Lung (tissue), 12 donors: ENCODE results near the gene RAB34. TPM values are rescaled to one million over a fixed set of nuclear protein-coding genes. Genes with fewer than 3 reads are reported as not detected.

ENCODE experiments used
- ATAC-seq: fragments of 200-7000 bp; cut with Tn5 transposase; one replicate; pipeline ENCODE4 v1.9.1; 2020; ENCODE audit warnings: moderate number of reproducible peaks; ENCODE audit not compliant: insufficient read depth, low FRiP score
- DNase-seq, 3 donors: peaks; one replicate each; pipeline ENCODE4 v3.0.0-alpha.2; 2013 to 2017
- H3K27ac ChIP-seq, 2 donors: one replicate each; pipeline ENCODE4 v1.5.1; 2013; ENCODE audit warnings: mild to moderate bottlenecking in 2 of 2, moderate library complexity in 2 of 2, control low read depth in 1 of 2, inconsistent platforms in 1 of 2, low read depth in 1 of 2, low read length in 1 of 2
- H3K27me3 ChIP-seq, 3 donors: one replicate each; pipeline ENCODE4 v1.5.1; 2013; ENCODE audit warnings: low read length in 2 of 3; ENCODE audit not compliant: control insufficient read depth in 3 of 3, insufficient read depth in 3 of 3
- H3K36me3 ChIP-seq, 4 donors: one replicate each; pipeline ENCODE4 v1.5.1; 2013; ENCODE audit warnings: low read length in 4 of 4, mild to moderate bottlenecking in 1 of 4, moderate library complexity in 1 of 4; ENCODE audit not compliant: control insufficient read depth in 4 of 4, insufficient read depth in 4 of 4
- H3K4me1 ChIP-seq, 5 donors: one replicate each; pipeline ENCODE4 v1.5.1; 2013; ENCODE audit warnings: low read length in 5 of 5, mild to moderate bottlenecking in 2 of 5, moderate library complexity in 1 of 5; ENCODE audit not compliant: control insufficient read depth in 5 of 5, insufficient read depth in 5 of 5
- H3K4me3 ChIP-seq: one replicate; pipeline ENCODE4 v1.5.1; 2013; ENCODE audit warnings: mild to moderate bottlenecking, control low read depth, moderate library complexity
- H3K9ac ChIP-seq, 2 donors: one replicate each; pipeline ENCODE4 v1.5.1; 2013; ENCODE audit warnings: low read length in 2 of 2, control low read depth in 1 of 2; ENCODE audit not compliant: insufficient read depth in 1 of 2
- H3K9me3 ChIP-seq, 4 donors: one replicate each; pipeline ENCODE4 v1.5.1; 2013; ENCODE audit warnings: low read length in 3 of 4, mild to moderate bottlenecking in 1 of 4, moderate library complexity in 1 of 4; ENCODE audit not compliant: control insufficient read depth in 4 of 4, insufficient read depth in 3 of 4
- WGBS, 2 donors: extraction: QIAGEN DNeasy Blood & Tissue Kit; methylation state at CpG; one replicate each; pipeline ENCODE4 v1.1.7; 2013; 5-methylcytosine and 5-hydroxymethylcytosine counted together
- polyA plus RNA-seq, 2 donors: library from polyadenylated mRNA; stranded (reverse); fragments of 200-250 nt; gene quantifications; one replicate each; pipeline ENCODE4 v1.2.1, GENCODE V29; 2013
- total RNA-seq, 2 donors: library from RNA; depleted of rRNA in 1 of 2; stranded (reverse); fragments of >200 nt in 1 of 2; gene quantifications; one replicate each; pipeline ENCODE4 v1.2.1, GENCODE V29; 2014 to 2021
- TF ChIP-seq, protein P1 (sequence below): IDR thresholded peaks from 2 replicates; pipeline ENCODE4 v1.5.1; 2012; ENCODE audit warnings: mild to moderate bottlenecking; ENCODE audit errors: control extremely low read depth, extremely low read depth
- donor health status: control.
- donor health status: control.
- donor health status: Bipolar disorder and iron deficiency.
- donor health status: healthy.
- donor health status: DM: yes; HTN: yes; CAD: no.

Gene RAB34
- total and polyA plus RNA-seq, 4 donors, result 77.8 to 103 (median 97.2) TPM

GRCh38 chr17:28746611-28747050, 29.0 kb upstream of the RAB34 start:
- peak overlapping the region in 1 of 2 donors; percentile 65 for H3K9ac ChIP-seq
- no peaks in the 10 kb centered on the region for H3K27me3 ChIP-seq
- no peaks in the 10 kb centered on the region for H3K9me3 ChIP-seq
- peak in 1 of 3 donors; percentile 30 for DNase-seq
- TF ChIP-seq, protein P1, sequence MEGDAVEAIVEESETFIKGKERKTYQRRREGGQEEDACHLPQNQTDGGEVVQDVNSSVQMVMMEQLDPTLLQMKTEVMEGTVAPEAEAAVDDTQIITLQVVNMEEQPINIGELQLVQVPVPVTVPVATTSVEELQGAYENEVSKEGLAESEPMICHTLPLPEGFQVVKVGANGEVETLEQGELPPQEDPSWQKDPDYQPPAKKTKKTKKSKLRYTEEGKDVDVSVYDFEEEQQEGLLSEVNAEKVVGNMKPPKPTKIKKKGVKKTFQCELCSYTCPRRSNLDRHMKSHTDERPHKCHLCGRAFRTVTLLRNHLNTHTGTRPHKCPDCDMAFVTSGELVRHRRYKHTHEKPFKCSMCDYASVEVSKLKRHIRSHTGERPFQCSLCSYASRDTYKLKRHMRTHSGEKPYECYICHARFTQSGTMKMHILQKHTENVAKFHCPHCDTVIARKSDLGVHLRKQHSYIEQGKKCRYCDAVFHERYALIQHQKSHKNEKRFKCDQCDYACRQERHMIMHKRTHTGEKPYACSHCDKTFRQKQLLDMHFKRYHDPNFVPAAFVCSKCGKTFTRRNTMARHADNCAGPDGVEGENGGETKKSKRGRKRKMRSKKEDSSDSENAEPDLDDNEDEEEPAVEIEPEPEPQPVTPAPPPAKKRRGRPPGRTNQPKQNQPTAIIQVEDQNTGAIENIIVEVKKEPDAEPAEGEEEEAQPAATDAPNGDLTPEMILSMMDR, result no peak
- peak; percentile 2 for ATAC-seq
- WGBS, 2 donors, result 33 to 67% methylated on average over 5 of the region's 5 CpGs
- H3K27ac ChIP-seq, result peak overlapping the region in 1 of 2 donors; percentile 86
- H3K4me3 ChIP-seq, result no peak overlapping the region
- peaks cover 0 to 40% (median 24%) of the 10 kb centered on the region in 4 donors for H3K36me3 ChIP-seq
- peaks cover 0 to 49% (median 16%) of the 10 kb centered on the region in 5 donors for H3K4me1 ChIP-seq

DNA sequence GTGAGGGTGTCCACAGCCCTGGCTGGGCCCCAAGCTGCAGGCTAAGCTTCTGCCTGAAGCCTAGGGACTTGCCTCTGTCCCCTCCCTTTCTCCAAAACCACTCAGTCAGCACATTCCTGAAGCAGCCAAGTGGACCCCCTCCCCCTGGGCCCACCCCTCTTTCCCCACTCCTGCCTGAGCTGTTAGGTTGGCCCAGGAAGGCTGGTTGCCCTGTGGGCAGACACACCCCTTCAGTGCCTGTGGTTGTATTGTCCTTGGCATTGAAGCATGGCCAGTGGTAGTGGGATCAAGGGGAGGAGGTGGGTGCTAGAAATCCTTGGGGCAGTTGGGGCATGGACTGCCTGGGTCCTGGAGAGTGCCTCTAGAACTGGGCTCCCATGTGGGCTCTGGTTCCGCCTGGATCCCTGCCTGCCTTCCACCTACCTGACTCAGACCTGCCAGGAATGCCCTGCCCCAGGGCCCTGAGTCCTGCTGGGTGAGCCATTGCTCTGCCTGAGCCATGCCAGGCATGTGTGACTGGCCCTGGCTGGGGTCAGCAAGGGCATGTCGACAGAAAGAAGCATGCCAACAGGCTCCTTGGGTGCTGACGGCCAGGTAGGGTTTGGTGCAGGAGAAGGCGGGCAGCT, 28.2 kb upstream of the RAB34 start:
- H3K27me3 ChIP-seq, result no peaks in the 10 kb centered on the region
- H3K4me3 ChIP-seq, result peak overlapping the region; percentile 11
- H3K9ac ChIP-seq, result peak overlapping the region; percentile 37 to 83
- H3K4me1 ChIP-seq, result peaks cover 0 to 49% (median 16%) of the 10 kb centered on the region in 5 donors
- peaks cover 0 to 33% (median 22%) of the 10 kb centered on the region in 4 donors for H3K36me3 ChIP-seq
- WGBS, 2 donors, result 63 to 72% methylated on average over 4 of the region's 4 CpGs
- peak overlapping the region in 1 of 2 donors; percentile 86 for H3K27ac ChIP-seq
- no peaks in the 10 kb centered on the region for H3K9me3 ChIP-seq
- TF ChIP-seq, protein P1, result no peak
- DNase-seq (peak in 2 of 3 donors; percentile 79 to 87), ATAC-seq (no peak)

DNA sequence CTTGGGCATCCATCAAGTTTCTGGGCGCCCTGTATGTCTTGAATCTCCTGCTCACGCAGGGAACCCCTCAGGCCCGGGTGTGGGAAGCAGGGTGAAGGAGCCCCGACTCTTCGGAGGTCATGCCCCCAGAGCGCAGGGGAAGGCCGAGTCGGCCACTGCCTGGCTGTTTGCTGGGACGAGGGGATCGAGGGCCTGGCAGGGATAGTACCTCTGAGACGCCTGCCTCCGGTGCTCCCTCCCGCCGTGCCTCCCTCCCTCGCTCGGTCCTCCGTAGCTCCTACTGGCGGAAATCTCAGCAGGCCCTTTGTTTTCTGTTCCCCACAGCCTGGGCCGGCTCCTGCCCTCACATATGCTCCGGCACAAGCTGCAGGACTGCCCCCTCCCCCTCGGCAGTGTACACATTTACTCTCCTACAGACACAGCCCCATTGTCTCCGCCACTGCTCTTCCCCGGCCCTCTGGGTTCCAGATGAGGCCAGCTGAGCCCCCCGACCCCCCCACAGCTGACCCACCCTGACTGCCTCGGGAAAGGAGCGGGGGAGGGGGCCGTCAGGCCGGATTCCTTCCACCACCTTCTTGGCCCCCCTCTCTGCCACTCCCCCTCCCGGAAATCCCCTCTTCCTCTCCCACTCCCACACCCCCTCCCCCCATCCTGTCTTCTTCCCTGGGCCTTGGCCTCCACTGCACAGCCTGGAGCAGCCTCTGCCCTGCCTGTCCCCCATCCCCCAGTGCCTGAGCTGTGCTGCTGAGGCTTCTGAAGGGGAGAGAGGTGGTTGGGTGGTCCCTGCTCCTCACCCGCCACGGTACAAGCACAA, 27.5 kb upstream of the RAB34 start:
- 4% methylated on average over 25 to 31 of the region's 31 CpGs for WGBS, 2 donors
- peak overlapping the region; percentile 56 for H3K4me3 ChIP-seq
- DNase-seq, result peak; percentile 84 to 86 (median 85)
- H3K27me3 ChIP-seq, result no peaks in the 10 kb centered on the region
- peaks cover 0 to 49% (median 16%) of the 10 kb centered on the region in 5 donors for H3K4me1 ChIP-seq
- peak overlapping the region in 1 of 2 donors; percentile 86 for H3K27ac ChIP-seq
- H3K36me3 ChIP-seq, result peaks cover 0 to 26% (median 19%) of the 10 kb centered on the region in 4 donors
- no peaks in the 10 kb centered on the region for H3K9me3 ChIP-seq
- peak overlapping the region; percentile 95 to 97 for H3K9ac ChIP-seq
- no peak for ATAC-seq
- TF ChIP-seq, protein P1, result no peak
